Measurements from ENCODE around the gene FJX1.

FJX1 gene

GRCh38 chr11:35606206-35606605 lies 12.1 kb upstream of the FJX1 start:
- H3K36me3 ChIP-seq, result no peaks in the 10 kb centered on the region
- H3K27me3 ChIP-seq, result peaks cover 80% of the 10 kb centered on the region
- no peaks in the 10 kb centered on the region for H3K9me3 ChIP-seq
- H3K4me3 ChIP-seq (ENCODE audit: low read depth in 1 of 2, low read length in 1 of 2), result no peak overlapping the region
- no peaks in the 10 kb centered on the region for H3K4me1 ChIP-seq (ENCODE audit: control insufficient read depth in 1 of 2, insufficient read depth in 1 of 2, low read depth in 1 of 2, low read length in 1 of 2)
- no peak overlapping the region for H3K27ac ChIP-seq
- TF ChIP-seq CTCF (IDR thresholded peaks at IDR 0.05), result no peak

- no peak overlapping the region for H3K4me3 ChIP-seq (ENCODE audit: low read depth in 1 of 2, low read length in 1 of 2)
Measured at GRCh38 chr11:35608502-35608901, 9.8 kb upstream of the FJX1 start.

GRCh38 chr11:35609656-35610055 lies 8.6 kb upstream of the FJX1 start:
- no peak overlapping the region for H3K27ac ChIP-seq
- no peaks in the 10 kb centered on the region for H3K36me3 ChIP-seq
- TF ChIP-seq CTCF (IDR thresholded peaks at IDR 0.05), result no peak
- peaks cover 93% of the 10 kb centered on the region for H3K27me3 ChIP-seq
- H3K4me3 ChIP-seq (ENCODE audit: low read depth in 1 of 2, low read length in 1 of 2), result no peak overlapping the region
- H3K9me3 ChIP-seq, result no peaks in the 10 kb centered on the region
- no peaks in the 10 kb centered on the region for H3K4me1 ChIP-seq (ENCODE audit: control insufficient read depth in 1 of 2, insufficient read depth in 1 of 2, low read depth in 1 of 2, low read length in 1 of 2)

More at GRCh38 chr11:35608502-35608901, 9.8 kb upstream of the FJX1 start:
- H3K27ac ChIP-seq, result no peak overlapping the region
- no peak for TF ChIP-seq CTCF (IDR thresholded peaks at IDR 0.05)
- no peaks in the 10 kb centered on the region for H3K9me3 ChIP-seq
- no peaks in the 10 kb centered on the region for H3K36me3 ChIP-seq
- peaks cover 85% of the 10 kb centered on the region for H3K27me3 ChIP-seq
- H3K4me1 ChIP-seq (ENCODE audit: control insufficient read depth in 1 of 2, insufficient read depth in 1 of 2, low read depth in 1 of 2, low read length in 1 of 2), result no peaks in the 10 kb centered on the region

- Histone ChIP-seq H3K36me3 (no peaks in the 10 kb centered on the region), H3K27me3 (peaks cover 95% of the 10 kb centered on the region), H3K4me3 (ENCODE audit: low read depth in 1 of 2, low read length in 1 of 2) (no peak overlapping the region), H3K4me1 (ENCODE audit: control insufficient read depth in 1 of 2, insufficient read depth in 1 of 2, low read depth in 1 of 2, low read length in 1 of 2) (no peaks in the 10 kb centered on the region), H3K9me3 (no peaks in the 10 kb centered on the region), H3K27ac (no peak overlapping the region)
- TF ChIP-seq CTCF (IDR thresholded peaks at IDR 0.05), result no peak
Measured at GRCh38 chr11:35610631-35611030, 7.6 kb upstream of the FJX1 start.

GRCh38 chr11:35611741-35612140 lies 6.5 kb upstream of the FJX1 start:
- no peak overlapping the region for H3K27ac ChIP-seq
- peaks cover 97% of the 10 kb centered on the region for H3K27me3 ChIP-seq
- no peak for TF ChIP-seq CTCF (IDR thresholded peaks at IDR 0.05)
- no peak overlapping the region for H3K4me3 ChIP-seq (ENCODE audit: low read depth in 1 of 2, low read length in 1 of 2)
- no peaks in the 10 kb centered on the region for H3K36me3 ChIP-seq
- no peaks in the 10 kb centered on the region for H3K4me1 ChIP-seq (ENCODE audit: control insufficient read depth in 1 of 2, insufficient read depth in 1 of 2, low read depth in 1 of 2, low read length in 1 of 2)
- no peaks in the 10 kb centered on the region for H3K9me3 ChIP-seq

Measured in neutrophil (primary cell).